ENCODE data around the gene CAMKK2. TPM values are rescaled to one million over a fixed set of nuclear protein-coding genes. Genes with fewer than 3 reads are reported as not detected.
A peak's percentile ranks its signal among the peaks of the same experiment; 100 is the strongest.

CAMKK2 gene
- total and polyA plus RNA-seq, 9 of the 15 experiments (the other 6 are each of a cell fraction or from before 2014, with no cell fraction given), result 4.3 to 32.0 (median 18.2) TPM

GRCh38 chr12:121325922-121326396, 29.4 kb upstream of the CAMKK2 start (continued):
- TF ChIP-seq ZNF668 (CRISPR knock-in tag; IDR thresholded peaks at IDR 0.05) (0 out of 2 replicates have a peak, but pooled peaks have one; percentile 7), ZNF395 (CRISPR knock-in tag; IDR thresholded peaks at IDR 0.05) (peak; percentile 81; the same call in 1 of the 2 replicates), CTBP1 (IDR thresholded peaks at IDR 0.05; ENCODE audit: borderline replicate concordance) (peak; percentile 88), DMBX1 (CRISPR knock-in tag; IDR thresholded peaks at IDR 0.05; ENCODE audit: borderline replicate concordance) (peak; percentile 88; the same call in 1 of the 2 replicates), MAZ (CRISPR knock-in tag; conservative IDR thresholded peaks at IDR 0.05 in 1 of 2, IDR thresholded peaks at IDR 0.05 in 1 of 2) (0 out of 4 replicates have a peak, but pooled peaks of 1 of the 2 experiments have one; percentile 36), CXXC5 (CRISPR knock-in tag; IDR thresholded peaks at IDR 0.05) (peak; percentile 65), IRF9 (tag; IDR thresholded peaks at IDR 0.05) (peak; percentile 57; the same call in 1 of the 2 replicates), HDAC8 (tag; IDR thresholded peaks at IDR 0.05) (peak; percentile 73), TCF3 (CRISPR knock-in tag; IDR thresholded peaks at IDR 0.05) (peak; percentile 57), ARID1B (IDR thresholded peaks at IDR 0.05) (peak; percentile 72), GABPB2 (CRISPR knock-in tag; conservative IDR thresholded peaks at IDR 0.05) (no peak), HINFP (tag; conservative IDR thresholded peaks at IDR 0.05; ENCODE audit: low read depth) (0 out of 2 replicates have a peak, but pooled peaks have one; percentile 1), ZNF589 (CRISPR knock-in tag; IDR thresholded peaks at IDR 0.05; ENCODE audit: low read depth) (peak; percentile 96; the same call in 1 of the 2 replicates), ZNF175 (CRISPR knock-in tag; IDR thresholded peaks at IDR 0.05; ENCODE audit: low read depth) (peak; percentile 82; the same call in 1 of the 2 replicates), SMARCE1 (IDR thresholded peaks at IDR 0.05) (peak; percentile 81; the same call in 1 of the 2 replicates), POU5F1 (IDR thresholded peaks at IDR 0.05; ENCODE audit: borderline replicate concordance, low read depth, low read length, partially characterized antibody) (no peak), NEUROD1 (IDR thresholded peaks at IDR 0.05; ENCODE audit: borderline replicate concordance, low read depth, low read length, partially characterized antibody) (no peak), CTCFL (IDR thresholded peaks at IDR 0.05; ENCODE audit: borderline replicate concordance, insufficient read depth, low read depth, low read length, poor library complexity, severe bottlenecking) (no peak), ZNF165 (CRISPR knock-in tag; IDR thresholded peaks at IDR 0.05; ENCODE audit: borderline replicate concordance) (0 out of 2 replicates have a peak, but pooled peaks have one; percentile 41), MEF2D (tag; conservative IDR thresholded peaks at IDR 0.05; ENCODE audit: low read depth) (peak; percentile 66; the same call in 1 of the 2 replicates), FOXJ2 (tag; IDR thresholded peaks at IDR 0.05) (0 out of 2 replicates have a peak, but pooled peaks have one; percentile 62), PTTG1 (tag; IDR thresholded peaks at IDR 0.05; ENCODE audit: low read depth) (peak; percentile 76)

All from K562 (cell line).